Glomerular visceral epithelial cell (primary cell): ENCODE results near the gene SMAD5.
A peak's percentile ranks its signal among the peaks of the same experiment; 100 is the strongest.

ENCODE experiments used
- DNase-seq: peaks from one replicate; pipeline ENCODE4 v3.0.0-alpha.2; 2016; ENCODE audit errors: extremely low spot score

SMAD5 gene

DNA sequence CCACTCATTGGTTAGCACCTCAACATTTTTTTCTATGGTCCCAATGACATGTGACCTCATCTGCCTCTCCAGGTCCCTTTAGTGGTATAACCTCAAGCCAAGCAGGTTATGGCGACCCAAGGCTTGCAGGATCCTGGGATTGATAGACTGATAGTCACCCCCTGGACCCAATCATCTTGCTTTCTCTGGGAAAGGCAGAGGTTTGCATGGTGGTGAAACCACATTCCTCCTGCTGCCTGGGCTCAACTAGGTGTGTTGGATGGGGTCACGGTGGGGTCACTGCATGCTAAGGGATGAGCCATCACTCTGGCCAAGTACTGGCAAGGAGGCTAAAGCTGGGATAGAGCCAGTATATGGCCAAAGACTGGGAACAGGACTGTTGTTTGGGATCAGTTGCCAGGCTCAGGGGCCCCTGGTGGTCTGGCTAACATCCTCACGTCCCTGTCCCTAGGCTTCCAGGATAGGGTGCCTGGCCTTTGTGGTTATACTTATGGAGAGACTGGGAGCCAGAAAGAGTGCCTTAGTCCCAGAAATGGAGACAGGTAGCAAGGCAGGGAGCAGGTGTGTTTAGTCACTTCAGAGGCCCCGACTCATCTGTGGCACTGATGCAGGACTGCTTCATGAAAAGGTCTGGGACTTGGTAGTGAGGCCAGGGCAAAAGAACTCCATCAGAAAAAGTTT is 65.0 kb downstream of the SMAD5 start:
- no peak for DNase-seq

DNA sequence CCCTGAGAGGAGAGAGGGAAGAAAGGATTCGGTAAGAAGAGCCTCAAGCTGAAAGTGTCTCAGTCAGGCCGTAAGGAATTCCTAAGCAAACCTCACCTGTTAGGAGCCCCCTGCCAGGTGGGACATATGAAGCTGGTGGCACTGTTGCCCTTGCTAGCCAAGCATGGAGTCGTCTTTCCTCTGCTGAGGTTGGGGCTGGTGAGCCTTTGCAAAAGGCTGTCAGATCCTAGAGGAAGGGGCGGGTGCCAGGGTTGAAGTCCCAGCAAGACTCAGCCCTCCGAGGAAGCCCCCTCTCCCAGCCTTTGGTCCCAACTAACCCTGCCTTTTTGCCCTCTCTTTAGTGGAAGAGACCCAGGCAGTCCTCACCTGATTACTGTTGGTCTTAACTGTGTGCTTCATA is 65.8 kb downstream of the SMAD5 start:
- no peak for DNase-seq

DNA sequence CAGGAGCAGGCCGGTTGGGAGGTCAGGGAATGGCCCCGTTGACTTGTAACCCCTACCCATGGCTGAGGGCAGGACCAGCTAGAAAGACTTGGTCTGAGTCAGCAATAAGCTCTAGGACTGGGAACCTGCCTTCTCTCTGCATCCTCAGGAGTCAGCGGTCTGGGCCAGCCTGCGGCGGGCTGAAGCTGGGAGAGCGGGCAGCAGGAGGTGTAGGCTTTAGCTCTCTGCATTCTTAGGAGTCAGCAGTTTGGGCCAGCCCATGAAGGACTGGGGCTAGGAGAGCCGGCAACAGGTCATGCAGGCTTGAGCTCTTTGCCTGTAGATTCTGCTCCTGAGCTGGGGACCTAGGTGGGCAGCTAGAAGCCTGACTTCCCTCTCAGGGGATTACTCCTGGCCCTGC is 66.8 kb downstream of the SMAD5 start:
- no peak for DNase-seq

DNA sequence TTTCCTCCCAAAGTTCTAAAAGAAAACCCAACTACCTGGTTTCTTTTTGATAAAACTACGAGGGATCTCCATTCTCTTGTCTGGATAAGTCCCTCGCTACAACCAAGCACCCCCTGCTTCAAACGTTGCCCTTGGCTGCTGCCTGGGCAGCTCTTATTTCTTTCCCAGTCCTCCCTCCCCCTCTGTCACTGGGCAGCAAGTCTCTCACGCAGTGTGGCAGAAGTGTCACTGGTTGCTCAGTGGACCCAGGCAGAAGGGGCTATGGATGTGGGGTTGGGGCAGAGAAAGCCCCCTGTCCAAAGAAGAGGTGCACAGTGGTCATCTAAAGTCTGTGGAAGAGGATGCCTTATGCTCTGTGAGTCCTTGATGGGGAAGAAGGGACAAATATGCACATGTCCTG is 67.5 kb downstream of the SMAD5 start:
- DNase-seq, result no peak

DNA sequence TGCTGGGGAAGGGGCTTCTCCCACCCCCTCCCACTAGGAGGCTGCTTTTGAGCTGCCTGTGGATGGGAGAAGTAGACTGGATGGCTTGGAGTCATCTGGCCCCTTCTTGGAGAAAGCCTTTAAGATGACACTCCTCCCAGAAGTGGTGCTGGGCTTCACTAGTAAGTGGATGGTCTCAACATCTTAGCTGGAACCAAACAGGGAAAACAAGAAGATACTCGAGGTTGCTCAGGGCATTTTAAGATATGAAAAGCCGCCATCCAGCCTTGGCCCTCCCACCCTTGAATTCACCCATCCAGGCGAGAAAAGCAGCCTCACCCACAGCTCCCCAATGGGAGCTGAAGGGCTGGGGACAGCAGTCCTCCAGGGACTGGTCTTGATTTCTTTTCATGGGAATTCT is 68.1 kb downstream of the SMAD5 start:
- no peak for DNase-seq

DNA sequence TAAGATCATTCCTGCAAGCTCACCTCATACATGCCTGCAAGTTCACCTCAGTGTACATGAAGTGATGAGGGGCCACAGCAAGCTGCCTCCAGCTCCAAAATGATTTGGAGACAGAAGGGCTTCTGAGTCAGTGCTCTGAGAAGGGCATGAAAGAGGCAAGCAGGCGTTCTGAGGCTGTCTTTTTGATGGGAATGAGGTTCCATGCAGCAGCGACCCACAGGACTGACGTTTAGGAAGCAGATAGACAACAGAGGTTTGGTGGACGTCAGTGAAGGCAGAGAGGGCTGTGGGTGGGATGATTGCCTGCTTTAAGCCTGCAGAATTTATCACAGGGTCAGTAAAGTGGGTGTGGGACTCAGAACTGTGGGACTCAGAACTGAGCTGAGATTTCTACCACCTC is 69.2 kb downstream of the SMAD5 start:
- DNase-seq, result no peak

DNA sequence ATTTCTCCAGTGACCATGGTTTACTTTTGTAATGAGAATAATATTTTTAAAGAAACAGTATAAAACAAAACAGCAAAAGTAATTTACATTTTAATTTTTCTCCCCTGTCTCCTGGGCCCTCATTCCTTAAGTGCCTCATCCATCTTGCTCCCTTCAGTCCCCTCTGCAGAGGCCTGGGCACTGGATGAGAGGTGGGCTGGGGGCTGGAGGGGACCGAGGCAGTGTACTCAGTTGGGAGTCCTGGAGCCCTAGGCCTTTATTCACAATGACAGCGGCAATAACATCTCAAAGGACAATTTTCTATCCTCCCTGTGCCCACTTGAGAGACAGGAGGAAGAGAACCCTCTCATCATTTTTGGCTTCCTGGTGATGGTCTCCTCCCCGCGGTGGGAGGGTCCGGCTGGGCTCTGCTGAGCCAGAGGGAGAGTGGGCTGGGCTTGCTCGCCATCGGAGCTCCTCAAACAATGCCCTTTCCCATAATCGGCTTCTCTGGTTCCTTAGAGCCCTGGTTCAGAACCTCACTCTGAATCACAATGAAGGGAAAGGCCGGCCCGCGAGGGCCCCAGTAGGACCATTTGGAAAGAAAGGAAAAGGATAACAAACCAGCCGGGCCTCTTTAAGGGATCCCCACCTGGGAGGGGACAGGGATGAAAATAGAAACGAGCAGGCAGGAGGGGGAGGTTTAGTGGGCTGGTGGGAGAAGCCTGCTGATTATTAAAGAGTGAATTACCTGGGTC is 70.0 kb downstream of the SMAD5 start:
- no peak for DNase-seq

DNA sequence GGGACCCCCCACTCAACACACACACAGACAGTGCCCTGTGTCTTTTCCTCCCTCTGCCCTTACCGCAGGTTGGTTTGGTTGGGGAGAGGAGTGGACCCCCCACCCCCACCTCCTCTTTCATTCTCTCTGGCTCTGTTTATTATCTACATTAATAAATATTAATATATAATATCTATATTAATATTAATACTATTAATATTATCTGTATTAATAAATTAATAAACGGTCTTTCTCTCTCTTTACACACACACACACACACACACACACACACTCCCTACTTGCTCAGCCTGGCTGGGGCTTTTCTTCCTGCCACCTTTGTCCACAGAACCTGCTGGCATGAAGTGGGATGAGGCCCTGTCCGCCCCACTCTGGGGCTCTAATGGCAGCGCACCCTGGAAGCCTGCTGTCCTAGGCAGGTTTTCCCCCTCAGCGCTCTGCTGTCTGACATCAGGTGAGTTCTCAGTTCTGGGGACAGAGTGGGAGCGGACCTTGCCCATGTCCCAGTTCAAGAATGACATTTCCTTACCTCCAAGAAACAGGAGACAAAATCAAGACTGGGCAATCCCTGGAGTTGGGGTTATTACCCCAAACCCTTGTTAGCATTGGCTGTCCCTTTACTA is 70.8 kb downstream of the SMAD5 start:
- no peak for DNase-seq

DNA sequence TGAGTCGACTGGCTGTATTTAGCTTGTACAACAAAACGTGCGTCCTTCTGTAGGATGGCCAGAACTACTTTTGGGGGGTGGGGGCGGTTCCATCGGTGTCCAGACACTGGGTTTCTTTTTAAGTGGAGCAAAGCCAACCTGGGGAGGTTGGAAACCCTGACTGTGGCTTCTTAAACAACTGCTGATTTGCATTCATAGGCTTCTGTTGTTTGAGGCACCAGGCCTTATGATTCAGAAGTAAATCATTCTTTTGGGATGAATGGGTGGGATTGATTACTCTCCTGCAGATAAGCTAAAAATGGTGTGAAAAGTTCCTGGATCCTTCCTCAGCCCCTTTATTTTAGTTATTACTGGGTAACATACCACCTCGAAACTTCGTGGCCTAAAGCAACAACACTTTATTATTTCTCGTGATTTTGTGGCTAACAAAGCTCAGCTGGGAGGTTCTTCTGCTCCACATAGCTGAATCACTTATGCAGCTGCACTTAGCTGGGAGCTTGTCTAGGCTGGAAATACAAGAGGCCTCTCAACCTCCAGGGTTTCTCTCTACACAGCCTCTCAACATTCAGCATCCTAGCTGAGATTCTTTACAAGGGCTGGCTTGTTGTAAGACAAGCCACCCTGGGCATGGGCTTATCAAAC is 72.5 kb downstream of the SMAD5 start:
- no peak for DNase-seq

DNA sequence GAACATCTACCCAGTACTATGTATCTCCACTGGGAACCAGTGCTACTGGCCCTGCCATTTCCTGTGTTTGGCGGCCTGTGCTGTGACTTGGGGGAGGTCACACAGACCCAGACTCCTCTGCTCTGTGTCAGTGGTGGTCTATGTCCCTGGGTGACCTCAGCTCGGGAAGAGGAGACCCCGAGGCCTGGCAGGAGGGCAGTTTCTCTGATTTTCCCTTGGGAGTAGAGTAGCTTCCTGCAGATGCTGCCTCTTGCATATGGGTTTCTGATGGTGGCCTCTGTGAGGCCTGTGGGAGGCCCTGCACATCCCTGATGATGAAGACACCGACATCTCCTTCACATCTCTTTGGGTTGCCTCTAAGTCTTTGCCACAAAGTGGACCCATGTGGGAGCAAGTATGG is 73.3 kb downstream of the SMAD5 start:
- no peak for DNase-seq

DNA sequence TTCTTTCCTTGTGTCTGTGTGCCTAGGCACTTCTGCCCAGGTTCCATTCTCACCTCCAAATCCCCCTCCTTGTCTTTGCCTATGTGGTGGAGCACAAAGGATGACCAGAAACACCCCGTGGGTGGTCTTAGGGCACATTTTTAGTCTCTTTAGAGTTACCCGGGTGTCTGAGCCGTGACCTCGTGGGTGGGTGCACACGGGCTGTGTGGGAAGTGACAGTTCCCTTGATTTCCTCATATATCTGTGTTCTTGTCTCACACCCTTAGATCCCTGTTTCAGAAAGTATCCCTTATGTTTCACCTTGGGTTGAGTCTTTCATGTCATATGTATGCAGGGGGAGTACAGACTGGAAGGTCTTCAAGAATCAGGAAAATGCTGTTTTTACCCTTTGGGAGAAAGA is 73.7 kb downstream of the SMAD5 start:
- DNase-seq, result no peak

DNA sequence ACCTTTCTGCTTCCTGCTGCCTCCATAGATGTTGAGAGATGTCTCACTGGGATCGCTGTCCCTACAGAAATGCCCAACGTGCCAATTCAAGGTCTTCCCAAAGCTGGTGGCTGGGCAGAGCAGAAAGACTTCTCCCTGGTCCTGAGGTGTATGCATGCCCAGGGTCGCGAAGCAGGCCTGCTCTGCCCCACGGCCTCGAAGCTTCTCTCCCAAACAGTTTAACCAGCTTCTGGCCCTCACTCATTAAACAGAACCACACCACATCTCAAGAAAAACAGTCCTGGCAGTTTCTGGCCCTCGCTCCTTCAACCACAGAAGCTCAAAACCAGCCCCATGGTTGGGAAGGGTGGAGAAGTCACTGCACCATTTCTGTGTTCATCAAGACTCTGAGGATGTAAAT is 75.0 kb downstream of the SMAD5 start:
- DNase-seq, result no peak

DNA sequence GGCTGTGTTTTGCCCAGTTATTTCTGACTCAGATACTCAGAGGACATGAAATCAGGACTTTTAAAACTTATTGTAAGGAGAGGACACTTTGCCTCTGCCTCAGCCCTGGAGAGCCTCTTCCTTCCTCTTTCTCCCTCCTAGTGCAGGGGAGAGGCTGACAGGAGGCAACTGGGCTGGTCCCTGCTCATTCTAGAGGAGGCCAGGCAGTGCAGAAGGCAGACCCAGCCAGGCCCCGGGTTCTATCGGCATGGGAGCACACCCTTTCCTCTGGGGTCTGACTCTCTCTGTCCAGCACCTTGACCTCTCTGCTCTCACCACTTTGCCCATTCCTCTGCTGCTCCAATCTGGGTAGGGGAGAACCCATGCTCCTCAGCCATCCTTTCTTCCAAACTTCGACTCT is 76.3 kb downstream of the SMAD5 start:
- DNase-seq, result no peak

DNA sequence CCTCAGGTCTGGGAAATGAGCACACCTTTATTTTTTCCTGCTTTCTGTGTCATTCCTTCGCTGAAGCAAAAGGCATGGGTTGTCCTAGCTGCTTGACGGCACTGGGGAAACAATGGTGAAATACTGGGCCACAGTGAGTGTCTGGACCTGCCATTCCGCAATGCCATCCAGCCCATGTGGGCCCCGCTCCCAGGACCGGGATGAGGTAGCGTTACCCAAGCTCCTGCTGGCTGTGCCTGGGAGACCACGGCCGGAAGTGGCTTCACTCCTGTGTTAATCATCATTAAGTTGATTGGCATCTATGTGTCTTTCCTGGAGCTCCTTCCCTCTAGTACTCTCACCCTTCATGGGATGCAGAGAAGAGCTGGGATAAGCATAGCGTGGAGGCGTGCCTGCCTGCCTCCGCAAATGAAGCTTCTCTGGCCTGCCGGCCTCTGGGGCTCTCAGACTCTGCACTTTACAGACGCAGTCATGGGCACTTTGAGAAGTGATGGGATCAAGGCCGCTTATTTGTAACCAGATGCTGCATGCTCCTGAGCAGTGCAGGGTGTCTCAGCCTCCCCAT is 76.8 kb downstream of the SMAD5 start:
- DNase-seq, result no peak

DNA sequence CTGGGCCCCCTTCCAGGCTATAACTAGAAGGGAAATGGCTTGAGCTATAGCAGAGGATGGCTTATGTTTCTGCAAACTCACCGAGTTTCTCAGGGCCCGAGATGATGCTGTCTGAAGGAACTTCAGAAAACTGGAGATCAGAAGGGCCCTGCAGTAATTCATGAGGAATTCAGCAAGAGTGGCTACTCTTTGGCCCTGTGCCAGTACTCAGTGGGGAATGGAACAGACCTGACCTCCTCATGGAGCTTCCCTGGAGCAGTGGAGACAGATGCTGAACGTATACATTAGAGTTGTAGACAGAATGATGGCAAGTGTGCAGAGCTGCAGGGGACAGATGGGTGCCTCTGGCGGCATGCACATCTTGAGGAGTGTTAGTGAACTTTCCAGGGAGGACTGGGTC is 77.6 kb downstream of the SMAD5 start:
- peak; percentile 28 for DNase-seq

DNA sequence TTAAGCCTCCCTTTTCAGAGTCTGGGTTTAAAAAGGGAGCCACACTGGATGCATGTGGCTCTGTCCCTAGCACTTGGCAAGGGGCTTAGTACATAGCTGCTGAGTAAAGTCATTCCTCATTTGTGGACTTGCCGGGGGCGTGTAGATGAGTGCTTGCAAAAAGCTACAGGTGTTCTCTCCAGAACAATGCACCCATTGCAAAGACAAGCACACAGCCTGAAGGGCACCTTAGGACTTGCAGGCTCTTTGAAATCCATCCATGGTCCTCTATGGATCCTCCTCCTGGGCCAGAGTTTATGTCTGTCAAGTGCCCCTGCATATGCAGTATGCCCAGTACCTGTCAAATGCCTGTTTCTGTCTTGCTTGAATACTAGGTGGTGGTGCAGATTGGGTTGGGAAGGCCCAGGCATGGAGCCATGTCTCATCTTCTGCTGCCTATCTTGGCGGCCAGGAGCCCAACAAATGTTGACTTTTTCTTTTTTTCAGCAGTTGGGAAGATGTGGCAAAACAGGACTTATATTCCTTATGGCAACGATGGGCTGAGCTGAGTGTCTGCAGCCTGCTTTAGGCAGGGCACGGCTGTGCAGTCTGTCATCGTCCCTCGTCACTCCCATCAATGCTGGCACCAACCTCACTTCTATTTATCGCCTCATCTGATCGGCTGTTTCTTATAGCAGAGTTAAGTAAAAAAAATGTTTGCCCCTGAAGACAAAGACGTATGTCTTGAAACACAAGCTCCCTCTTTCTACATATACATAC is 78.8 kb downstream of the SMAD5 start:
- DNase-seq, result no peak

DNA sequence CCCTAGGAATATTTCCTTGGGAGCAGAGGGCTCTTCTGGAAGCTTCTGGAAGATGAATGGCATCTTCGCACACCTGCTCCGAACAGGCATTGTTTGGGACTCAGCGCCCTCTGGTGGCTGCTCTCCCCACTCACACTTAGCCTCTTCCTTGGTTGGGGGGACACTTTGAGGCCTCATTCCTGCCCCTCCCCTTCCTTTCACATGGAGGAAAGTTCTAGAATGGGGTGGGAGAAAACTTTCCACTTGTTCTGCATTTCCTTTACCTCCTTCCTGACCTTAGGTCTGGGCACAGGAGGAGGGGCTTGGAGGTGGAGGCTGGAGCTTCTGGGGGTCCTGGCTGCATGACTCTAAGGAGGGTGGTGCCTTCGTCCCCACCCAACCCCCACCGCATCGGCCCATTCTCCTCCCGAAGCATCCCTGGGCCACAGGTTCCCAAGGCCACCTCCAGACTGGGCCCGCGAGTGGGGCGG is 79.6 kb downstream of the SMAD5 start:
- DNase-seq, result peak; percentile 56

DNA sequence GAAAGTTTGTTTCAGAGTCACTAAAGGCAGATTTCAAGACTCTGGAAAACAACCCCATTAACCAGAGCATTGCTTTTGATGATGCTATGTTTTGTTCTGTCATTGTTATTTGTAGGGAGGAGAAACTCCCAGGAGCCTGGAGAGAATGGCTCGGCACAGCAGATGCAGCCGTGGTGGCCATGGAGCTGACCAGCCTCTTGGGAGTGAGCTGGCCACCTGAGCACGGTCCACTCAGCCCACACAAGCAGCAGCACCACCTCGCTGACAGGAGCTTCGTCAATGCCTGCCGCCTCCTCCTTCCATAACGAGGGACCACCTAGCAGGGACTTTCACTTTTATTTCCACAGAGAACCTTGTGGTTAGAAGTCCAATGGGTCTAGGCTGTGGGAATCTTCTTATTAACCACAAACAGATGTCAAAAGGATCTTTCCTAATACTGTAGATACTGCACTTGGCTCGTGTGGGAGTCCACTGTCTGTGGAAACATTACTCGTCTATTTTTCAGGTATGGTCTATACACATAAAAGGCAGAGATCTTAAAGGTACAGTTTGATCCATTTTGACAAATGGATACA is 81.4 kb downstream of the SMAD5 start:
- DNase-seq, result no peak

DNA sequence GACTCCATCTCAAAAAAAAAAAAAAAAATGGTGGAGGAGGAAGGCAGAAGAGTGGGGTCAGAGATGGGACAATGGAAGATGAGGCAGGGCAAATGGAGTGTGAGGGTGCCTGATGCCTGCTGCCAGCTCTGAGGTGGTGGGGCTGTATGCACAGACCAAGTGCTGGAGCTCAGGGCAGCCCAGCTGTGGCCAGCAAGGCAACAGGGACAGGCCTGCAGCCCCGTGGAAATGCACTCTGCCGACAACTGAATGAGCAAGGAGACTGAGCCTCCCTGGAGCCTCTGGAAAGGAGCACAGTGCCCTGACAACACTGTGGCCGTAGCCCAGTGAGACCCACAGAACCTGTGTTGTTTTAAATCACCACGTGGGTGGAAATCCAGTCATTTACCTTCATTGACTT is 83.2 kb downstream of the SMAD5 start:
- no peak for DNase-seq

DNA sequence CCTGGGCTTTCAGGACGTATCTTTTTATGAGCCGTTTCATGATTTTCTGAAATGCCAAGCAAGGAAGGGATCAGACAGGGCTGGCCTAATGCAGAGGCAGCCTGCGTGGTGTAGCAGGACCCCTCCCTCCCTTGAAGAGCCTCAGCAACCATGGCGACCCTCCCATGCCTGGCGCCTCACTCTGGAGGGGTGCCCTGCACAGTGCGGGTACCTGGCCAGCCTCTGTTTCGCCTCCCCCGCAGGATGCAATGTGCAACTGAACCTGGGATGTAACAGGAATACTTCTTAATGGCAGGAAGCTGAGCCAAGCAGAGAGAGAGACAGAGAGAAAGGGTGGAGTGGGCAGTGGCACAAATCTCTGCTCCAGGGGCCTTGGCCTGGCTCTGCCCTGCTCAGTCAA is 83.6 kb downstream of the SMAD5 start:
- DNase-seq, result no peak

DNA sequence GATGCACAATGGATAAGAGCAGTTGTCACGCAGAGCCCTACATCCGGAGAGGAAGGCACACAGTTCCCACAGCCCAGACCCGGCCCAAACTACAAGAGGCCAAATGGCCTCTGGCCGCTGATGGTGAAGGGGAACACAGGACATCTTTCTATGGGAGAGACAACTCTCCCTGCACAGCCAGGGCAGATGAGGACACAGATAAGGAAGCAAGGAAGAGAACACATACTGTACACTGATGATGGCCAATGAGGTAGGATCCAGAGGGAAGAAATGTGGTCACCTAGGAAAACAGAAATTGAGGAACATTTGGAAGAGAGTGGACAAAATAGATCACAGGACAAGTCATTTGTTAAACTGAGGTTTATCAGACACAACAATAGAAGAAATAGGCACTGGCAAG is 88.7 kb downstream of the SMAD5 start:
- no peak for DNase-seq
